Measurements from ENCODE around the gene CD2.

Gene CD2

DNA sequence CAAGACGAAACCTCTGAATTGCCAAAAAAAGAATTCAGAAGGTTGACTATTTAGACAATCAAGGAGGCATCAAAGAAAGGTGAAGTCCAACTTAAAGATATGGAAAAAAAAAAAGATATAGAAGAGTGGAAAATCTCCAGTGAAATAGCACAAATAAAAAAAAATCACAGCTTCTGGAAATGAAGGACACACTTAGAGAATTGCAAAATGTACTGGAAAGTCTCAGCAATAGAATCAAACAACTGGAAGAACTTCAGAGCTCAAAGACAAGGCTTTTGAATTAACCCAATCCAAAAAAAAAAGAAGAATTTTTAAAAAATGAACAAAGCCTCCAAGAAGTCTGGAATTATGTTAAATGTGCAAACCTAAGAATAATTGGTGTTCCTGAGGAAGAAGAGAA lies 31.8 kb downstream of the CD2 start:
- no peak for DNase-seq

DNA sequence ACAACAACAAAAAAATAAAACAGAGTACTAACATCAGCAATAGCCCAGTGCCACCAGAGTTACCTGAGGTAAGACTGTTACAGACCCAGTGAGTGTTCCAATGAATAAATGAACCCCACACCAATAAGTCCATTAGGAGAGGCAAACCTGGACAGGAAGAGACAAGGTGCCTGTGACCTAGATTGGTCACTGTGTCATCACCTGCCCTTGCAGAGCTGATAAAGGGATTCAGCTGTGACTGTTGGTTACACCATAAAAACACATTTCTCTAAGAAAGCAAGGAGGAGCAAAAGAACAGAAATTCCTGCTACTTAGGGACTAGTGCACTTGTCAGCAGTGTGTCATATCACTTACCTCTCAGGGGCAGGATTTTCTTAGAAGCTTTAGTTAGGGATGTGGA lies 37.5 kb downstream of the CD2 start:
- no peak for DNase-seq

DNA sequence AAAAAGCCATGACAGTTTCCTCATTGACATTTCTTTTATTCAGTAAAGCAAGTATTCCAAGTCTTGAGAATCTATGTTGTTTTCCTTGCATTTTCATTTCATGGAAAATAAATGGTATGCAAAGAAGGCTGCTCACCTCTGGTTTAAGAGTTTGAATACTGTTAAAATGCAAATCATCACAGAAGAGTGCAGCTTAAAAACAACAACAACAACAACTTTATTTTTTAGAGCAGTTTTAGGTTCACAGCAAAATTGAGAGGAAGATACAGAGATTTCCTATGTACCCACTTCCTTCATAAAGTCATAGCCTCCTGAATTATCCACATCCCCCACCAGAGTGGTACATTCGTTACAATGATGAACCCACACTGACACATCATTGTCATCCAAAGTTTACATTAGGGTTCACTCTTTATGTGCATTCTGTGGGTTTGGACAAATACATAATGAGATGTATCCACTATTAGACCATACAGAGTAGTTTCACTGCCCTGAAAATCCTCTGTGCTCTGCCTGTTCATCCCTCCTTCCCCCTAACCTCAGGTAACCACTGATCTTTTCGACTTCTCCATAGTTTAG lies 39.2 kb downstream of the CD2 start:
- no peak for DNase-seq

DNA sequence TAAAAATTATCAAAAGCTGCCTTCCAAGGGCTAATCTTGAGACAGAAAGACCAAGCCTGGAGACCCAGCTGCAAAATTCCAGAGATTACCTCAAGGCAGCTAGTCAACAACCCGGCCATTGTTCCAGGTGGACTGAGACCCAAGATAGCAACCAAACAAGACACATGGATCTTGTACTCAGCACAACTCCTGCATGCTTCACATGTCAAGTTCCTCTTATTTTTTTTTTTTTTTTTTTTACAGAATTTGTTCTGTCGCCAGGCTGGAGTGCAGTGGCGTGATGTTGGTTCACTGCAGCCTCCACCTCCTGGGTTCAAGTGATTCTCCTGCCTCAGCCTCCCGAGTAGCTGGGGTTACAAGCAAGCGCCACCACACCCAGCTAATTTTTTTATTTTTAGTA lies 40.1 kb downstream of the CD2 start:
- no peak for DNase-seq

DNA sequence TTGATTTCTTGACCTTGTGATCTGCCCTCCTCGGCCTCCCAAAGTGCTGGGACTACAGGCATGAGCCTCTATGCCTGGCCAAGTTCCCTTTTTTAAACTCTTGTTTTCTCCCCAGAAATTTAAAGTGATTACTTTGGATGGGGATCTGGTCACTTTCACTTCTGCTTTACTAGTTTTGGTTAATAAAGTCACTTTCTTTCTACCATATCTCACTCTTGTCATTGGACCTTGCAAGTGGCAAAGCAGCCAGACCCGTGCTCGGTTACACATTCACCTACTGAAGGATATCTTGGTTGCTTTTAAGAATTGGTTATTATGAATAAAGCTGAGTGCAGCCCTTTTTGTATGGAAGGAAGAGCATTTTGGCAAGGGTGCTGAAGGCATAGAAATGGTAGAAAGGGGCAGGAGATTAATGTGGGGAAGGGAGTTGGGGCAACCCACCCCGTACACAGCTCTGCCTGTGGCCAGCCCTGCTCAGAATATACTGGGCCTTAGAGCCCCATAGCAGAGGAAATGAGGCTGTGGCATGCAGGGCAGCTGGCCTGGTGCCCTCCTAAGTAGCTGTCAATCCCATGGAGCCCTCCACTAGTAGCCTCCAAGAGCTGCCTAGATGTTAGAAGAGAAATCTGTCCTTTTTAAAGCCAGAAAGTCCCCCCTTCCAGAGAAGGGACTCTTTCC lies 40.7 kb downstream of the CD2 start:
- DNase-seq, result no peak

DNA sequence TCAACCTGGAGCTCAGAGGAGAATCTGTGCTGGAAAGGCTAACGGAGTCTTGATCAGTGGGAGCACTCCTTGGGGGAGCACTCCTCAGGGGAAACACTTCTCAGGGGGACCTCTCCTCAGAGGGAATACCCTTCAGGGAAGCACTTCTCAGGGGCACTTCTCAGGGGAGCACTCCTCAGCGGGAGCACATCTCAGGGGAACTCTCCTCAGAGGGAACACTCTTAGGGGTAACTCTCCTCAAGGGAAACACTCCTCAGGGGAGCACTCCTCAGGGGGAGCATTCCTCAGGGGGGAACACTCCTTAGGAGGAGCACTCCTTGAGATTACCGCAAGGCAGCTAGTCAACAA lies 41.2 kb downstream of the CD2 start:
- DNase-seq, result no peak

DNA sequence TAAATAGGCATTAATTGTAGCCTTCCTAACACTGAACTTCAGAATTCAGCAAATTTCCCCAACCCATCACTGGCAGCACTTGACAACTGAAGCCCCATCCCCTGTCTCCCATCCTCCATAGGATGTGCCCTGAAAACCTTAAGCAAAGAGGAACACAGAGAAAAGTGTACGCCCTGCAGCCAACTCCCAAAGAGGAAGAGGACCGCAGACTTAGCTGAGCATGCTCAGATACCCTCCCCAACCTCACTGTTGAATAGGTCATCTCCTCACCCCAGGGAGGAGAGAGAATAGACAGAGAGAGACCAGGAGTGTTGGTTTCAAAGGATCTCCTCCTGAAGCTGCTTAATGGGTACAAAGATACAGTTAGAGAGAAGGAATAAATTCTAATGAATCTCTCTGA lies 50.5 kb downstream of the CD2 start:
- no peak for DNase-seq

DNA sequence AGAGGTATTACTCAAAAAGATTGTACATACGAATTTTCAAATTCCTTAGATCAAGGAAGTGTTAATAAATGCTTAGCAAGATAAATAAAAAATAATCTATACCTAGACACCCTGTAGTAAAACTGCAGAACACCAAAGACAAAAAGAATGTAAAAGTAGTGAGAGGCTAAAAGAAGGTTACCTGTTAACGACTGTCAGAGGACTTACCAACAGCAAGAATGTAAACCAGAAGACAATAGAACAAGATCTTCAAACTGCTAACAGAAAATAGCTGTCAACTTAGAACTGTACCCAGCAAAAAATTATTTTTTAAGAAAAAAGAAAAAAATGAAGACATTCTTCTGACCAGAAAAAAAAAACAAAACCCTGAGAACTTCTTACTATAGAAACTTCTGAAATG lies 51.2 kb downstream of the CD2 start:
- no peak for DNase-seq

DNA sequence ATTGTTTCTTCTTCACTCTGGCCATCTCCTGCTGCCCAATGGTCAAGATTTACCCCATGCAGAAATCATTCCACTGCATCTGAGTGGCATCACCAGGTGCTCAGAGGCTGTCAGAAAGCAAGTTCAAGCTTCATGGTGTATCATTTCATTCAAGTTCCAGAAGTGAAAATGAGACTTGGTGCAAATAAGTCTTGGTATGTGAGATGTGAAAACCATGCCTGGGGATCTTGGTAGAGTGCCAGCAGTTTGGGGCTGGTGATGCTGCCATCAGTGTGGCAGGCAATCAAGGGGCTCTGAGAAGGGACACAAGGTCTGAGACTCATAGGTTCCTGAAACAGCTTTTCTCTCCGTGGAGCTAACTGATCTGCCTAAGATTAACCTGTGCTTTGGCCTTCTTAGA lies 52.0 kb downstream of the CD2 start:
- no peak for DNase-seq

DNA sequence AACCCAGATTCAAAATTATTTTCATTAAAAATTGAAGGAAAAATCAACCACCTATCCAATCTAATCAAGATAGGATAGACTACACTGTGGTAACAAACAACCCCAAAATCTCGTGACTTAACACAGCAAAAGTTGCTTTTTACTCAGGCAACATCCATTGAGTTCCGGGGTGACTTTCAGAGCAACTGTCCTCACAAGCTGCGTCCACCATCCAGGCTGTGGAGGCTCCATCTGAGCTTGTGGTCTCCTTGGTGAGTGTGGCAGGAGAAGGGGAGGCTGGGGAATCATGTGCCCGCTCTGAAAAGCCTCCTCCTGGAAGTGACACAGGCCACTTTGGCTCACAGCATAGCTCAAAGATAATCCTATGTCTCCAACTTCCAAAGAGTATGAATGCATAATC lies 52.4 kb downstream of the CD2 start:
- DNase-seq, result no peak

DNA sequence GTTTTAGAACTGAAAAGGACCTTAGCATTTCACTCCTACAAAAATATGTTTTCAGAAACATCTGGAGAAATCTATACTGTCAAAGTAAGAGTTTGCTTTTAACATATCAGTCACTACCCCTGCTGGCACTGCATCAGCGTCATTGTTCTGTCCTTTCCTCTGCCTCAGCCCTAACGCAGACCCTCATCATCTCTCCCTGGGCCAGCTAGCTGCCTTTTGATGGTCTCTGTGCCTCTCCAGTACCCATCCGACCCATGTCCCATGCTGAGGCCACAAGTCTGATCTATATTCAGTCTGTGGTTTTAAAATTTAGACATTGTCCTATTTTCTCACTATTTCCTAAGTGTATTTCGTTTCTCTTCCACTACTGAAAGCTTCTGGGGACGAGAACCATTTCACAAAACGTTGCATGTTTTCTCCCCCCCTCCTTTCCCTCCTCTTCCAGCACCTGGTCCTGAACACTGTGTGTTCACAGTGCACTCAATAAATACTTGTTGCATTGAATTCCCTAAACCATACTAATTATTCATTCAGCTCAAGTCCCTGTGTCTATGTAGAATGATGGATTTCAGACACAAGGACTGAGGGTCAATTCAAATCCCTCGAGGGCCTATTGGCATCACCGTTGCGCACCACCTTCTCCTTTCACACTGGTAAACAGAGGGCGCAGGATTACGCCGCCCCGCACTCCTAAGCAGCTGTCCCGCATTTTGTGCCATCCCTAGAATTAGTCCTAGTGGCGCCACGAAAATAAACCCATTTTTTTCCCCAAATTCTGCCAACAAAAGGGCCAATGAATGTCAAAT lies 53.4 kb downstream of the CD2 start:
- no peak for DNase-seq

DNA sequence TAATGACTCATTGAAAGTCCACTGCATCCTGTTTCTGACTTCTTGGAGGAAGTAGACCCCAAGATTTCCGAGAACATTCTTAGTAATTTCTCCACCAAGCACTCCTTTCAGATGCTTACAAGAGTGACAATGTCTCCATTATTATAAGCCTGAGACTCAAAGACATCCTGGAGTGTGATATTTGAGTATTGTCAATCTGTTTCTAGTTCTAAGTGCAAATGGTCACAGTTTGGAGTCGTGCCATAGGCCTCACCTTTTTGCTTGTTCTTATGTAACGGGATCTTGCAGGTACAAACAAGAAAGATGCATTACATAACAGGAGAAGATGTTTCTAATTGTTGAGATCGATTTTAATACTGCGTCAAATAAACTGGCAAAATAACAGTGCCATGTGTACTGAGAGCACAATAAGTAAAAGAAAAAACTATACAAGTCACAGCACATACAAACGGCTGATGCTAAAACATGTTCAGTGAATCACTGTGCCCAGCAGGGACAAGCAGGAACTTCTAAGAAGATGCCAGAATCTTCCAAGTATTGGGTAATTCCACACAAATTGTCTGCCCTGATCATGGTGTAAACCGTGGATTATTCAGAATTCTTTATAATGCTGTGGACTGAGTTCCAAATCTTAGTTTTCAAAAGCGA lies 54.1 kb downstream of the CD2 start:
- DNase-seq, result no peak

DNA sequence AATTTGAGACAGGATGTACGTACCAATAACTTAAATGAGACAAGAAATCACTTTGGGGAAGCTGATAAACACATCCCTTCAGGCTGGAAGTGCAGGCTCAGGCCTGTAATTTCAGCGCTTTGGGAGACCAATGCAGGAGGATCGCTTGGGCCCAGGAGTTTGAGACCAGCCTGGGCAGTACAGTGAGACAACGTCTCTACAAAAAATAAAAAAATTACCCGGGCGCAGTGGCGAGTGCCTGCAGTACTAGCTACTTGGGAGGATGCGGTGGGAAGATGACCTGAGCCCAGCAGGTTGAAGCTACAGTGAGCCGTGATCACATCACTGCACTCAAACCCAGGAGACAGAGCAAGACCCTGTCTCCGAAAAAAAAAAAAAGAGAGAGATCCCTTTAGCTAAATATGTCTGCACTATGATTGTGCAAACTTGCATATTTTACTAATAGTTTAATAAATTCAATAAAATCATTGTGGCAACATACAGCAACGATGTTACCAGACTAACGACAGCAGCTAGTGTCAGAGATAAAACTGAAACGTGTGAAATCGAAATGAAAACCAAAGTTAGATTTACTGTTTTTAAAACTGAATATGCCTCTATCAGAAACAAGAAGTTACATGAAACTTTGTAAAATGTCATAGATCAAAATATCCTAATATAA lies 54.7 kb downstream of the CD2 start:
- no peak for DNase-seq

DNA sequence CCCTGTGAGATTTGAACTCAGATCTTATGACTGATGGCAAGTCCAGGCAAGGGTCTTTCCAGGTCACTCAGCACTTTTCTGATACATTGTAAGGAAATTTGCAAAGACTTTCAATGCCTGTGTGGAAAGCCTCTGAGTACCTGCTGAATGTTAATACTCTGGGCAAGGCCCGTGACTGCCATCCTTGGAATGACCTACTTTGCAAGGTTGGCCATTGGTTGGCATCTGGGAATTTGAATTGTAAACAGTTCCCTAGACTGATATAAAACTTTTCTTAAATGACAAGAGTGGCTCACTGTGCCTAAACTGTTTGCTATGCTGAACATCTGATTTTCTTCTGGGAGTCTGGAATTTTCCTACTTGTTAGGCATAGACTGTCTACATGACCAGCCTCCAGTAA lies 57.1 kb downstream of the CD2 start:
- DNase-seq, result no peak

DNA sequence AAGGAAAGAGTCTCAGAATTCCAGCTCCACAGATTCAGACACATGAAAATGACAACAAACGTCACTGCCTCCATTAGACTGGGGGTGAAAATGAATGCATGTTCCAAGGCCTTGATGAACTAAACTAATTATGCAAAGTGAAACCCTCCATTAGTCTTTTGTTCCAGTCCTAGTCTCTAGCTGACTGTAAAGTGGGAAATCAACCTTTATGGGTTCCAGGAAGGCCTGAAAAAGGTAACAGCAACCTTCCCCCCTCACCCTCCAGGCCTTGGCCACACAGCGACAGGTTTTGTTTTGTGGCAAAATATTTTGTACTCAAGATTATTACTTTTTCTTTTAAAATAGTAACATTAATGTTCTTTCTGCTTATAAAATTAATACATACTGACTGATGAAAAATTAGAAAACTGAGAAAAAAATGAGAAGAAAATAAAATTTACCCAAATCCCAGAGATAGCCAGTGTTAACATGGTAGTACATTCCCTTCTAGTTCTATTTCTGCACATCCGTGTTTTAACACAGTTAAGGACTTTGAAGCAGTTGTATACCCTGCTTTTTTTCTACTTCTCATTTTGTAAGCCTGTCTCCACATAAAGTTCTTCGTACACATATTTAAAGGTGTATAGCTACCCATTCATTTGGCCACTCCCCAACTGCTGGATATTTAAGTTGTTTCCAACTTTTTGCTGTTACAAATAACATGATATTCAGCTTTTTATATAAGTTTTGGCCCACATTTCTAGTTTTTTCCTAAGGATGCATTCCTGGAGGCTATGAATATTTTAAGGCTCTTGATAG lies 60.9 kb downstream of the CD2 start:
- DNase-seq, result no peak

DNA sequence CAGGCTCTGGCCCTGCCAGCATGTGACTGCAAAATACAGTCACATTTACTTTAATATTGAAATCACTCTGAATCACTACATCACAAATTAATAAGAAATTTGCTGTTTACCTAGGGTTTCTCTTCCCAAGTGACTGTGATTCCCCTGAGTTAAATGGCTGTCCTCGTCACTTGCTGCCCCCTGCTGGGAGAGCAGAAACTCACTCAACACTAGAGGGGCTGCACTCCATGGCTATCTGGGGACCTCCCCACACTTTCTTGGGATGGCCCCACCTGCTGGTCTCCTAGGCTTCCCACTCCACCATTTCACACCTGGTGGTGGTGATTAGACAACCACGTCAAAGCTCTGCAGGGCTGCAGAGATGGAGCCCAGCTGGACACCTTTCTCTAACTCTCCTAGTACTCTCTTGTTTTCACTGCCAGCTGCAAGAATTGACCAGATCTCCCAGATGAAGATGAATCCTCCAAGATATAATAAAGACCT lies 63.4 kb downstream of the CD2 start:
- DNase-seq, result peak; percentile 7 to 54 (median 30)
